Stimulated activated CD4-positive, alpha-beta T cell treated with anti-CD3 and anti-CD28 coated beads, Interleukin-4, amount 100 ng/mL, for 1 hour (primary cell): Measurements from ENCODE around the gene TBX19.

Experiments
- DNase-seq: peaks from one replicate; pipeline ENCODE4 v3.0.0-alpha.2; 2020

Gene TBX19

DNA sequence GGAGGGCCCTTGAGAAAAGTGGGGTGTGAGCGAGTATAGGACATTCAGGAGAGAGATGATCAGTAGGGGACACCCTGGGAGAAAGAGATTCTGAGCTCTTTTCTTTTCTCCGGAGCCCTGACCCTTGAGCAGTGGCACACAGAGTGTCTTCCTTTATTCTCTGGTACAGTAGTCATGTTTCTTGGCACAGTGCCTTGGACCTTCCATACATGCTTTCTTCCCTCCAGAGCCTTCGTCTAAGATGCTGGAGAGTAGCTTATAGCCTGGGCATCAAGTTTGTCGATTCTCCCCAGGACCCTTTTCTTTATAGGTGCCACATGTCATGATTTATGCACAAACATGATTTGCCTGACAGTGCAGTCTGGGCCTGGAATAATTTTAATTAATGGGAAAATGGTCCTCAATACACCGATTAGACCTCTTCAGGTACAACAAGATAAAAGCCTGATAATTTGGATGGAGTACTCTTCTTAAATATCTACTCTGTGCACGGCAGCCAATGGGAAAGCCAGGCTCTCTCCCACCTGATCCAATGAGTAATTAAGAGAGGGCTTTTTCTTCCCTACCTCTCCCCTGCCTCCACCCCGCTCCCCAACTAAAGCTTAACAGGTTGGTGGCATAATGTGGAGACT is at the start of gene TBX19:
Gene TBX19 (plus strand): TSS at position 582 of the 632 bp plus-strand sequence. CDS start 214 bp downstream, outside the sequence.
- DNase-seq: no peak

DNA sequence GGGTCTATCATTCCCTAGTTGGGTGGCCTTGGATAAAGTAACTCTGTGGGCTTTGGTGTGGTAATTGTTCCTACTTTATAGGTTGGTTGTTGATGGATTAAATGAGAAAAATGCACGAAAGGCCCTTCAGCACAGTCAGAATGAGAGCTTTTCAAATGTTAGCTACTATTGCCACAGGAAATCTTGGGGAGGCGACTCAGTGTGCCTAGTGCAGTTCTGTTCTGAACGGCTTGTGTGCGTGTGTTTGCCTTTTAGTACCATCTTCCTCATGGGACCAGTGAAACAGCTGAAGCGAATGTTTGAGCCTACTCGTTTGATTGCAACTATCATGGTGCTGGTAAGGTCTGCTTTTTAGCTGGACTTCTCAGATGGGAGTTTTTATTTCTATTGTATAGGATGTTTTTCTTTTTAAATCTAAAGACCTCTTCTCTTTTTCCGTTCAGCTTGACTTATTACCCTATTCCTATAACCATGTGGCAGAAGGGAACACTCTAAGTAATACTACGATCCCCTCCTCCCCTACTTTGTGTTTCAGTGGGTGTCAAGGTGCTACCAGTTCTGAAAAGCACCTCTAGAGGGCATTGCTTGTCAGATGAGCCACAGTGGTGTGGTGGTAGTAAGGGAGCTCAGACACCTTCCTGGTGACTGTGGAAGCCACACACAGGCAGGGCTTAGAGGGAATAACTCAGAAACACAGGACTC is 45.7 kb upstream of the TBX19 start:
- no peak for DNase-seq

DNA sequence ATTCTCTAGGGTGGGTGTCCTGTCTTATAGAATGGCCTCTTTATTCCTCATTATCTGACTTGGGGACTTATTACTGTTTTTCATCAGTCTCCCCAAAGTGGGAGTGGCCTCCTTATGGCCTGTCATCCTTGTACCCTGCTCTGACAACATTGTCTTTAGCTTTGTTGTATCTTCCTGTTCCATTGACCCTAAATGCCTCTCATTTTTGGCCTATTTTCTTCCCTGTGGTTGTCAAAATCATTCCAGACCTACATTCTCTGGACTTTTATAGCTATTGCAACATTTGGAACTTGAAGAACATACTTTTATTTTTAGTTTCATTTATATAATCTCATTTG is 45.2 kb upstream of the TBX19 start:
- DNase-seq: no peak

DNA sequence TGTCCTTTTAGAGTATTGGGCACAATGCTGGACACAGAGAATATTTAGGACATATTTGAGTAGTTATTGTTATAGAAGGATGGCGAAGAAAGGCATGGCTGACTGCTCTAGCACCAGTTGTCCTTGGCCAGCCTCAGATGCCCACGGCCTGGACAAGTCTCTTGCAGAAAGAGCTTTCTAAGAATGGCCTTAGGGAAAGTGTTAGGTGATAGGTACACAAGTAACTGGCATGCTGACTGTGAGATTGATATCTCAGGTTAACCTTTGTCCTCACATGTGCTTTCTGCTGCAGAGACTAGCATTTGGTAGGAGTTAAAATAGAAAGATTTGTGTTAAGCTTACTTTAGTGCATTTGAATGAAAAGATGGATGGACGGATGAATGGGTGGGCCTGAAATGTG is 44.7 kb upstream of the TBX19 start:
- DNase-seq: no peak

DNA sequence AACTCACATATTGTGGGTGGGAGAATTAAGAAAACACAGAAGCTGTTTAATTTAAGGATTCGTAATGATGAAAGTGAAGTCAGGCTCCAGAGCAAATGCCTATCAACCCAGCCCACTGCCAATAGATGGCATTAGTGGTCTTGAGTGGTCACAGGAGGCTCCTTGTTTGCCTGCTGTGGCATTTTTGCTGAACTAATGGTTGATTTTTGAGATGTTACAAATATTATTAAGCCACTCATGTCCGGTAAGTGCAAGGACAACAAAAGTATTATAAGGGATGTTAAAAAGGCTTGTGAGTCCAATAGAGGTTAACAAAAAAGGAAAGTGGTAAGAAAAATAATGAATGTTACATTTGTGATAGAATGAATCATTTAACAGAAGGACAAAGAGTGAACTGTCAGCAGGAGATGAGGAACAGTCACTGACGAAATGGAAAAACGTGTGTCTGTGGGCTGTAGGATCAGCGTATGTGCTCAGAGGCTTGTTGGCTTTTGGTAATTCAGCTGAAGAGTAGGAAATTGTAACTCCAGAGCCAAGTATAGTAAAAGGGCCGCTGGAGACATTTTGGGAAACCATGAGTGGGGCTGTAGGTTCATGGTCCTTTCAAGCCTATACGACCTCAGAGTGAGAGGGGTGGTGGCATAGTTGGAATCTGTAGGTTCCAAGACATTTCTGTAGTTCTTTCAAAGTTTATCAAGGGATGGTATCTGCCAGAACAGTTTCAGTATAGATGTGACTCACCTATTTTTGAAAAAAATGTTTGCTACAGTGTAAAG is 43.7 kb upstream of the TBX19 start:
- DNase-seq: no peak

DNA sequence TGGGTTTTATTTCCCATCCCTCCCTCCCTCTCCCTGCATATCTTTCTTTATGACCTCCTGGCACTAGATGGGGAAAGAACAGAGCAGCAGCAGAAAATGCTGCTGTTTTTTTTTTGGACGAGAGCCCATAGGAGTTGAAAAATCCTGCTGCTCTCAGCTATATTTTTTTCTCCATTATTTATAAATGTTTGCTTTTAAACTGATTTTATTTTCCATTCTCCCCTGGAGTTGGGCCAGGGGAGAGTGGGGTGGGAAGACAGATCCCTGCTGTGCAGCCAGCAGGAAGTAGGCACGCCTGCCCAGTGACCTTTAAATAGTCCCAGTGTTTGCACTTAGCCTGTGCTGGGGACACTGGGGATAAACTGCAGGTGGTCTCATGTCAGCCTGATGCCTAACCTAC is 37.5 kb upstream of the TBX19 start:
- DNase-seq: no peak

DNA sequence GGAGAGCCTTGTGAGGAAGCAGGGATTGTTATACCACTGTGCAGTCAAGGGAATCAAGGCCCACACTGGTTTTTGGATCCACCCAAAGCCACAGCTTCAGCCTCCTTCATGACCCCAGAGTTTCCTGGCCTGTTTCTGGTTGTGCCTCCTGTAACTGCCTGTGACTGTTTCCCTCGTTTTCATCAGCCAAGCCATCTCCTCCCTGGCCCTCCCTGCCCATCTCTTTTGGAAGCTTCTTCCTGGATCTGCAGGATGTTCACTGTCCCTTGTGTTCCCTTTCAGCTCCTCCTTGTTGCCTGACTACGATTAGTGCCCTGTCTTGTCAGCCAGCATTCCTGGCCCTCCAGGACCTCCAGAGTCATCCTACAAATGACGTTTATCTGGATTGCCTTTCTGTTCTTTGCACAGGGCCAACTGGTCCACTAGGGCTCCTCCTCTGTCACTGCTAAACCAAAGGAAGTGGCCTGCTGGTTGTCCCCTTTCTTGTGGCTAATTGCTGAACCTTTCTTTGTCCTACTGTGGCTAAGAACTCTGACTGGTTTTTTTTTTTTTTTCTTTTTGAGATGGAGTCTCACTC is 37.0 kb upstream of the TBX19 start:
- no peak for DNase-seq

DNA sequence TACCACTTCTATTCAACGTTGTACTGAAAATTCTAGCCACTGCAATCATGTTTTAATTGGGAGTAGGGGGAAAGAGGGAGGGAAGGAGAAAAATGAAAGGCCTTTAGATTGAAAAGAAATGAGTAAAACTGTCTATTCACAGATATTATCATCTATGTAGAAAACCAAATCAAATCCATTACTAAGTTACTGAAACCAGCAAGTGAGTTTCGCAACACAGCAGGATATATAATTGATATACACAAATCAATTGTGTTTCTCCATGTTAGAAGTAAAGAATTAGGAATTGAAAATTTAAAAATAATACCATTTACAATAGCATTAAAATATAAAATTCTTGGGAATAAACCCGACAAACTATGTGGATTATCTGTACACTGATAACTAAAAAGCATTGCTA is 35.6 kb upstream of the TBX19 start:
- DNase-seq: no peak

DNA sequence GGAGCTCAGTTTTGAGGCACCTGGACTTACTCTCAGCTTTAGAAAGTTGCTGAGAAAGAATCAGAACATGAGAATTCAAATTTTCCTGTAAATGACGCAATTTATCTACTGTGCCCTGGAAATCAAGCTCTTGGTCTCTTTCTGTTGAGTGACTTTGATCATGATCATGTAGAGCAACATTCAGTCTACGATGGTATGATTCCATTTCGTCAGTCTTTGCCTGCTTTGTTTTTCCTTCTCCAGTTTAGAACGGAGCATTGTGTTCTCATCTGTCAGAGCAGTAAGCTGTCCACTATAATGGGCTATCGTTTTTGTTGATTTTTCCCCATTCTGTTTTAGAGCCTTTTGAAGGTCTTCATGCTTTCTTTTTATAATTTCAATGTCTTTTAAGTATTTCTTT is 34.2 kb upstream of the TBX19 start:
- DNase-seq: no peak

DNA sequence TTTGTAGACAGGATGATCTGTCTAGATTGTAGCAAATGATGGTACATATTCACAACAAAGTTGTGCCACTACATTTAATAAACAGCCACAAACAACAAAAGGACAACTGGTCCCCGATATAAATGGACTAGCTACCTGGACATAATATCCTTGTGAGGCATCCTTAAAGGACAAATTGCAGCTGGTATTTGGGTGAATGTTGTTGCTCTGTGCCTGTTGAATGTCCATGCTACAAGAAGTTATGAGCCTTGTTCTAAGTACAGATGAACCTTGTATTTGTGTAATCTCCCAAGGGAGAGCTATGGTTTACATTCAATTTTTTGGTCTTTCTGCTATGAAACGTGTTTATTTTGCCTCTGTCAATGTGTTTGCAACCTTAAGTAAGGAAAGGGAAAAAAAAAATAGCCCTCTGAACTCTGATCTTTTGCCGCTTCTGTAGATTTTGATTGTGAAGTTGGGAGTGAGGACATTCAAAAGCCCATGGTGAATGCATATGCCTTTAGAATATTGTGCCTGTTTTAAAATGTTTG is 28.4 kb upstream of the TBX19 start:
- DNase-seq: no peak

DNA sequence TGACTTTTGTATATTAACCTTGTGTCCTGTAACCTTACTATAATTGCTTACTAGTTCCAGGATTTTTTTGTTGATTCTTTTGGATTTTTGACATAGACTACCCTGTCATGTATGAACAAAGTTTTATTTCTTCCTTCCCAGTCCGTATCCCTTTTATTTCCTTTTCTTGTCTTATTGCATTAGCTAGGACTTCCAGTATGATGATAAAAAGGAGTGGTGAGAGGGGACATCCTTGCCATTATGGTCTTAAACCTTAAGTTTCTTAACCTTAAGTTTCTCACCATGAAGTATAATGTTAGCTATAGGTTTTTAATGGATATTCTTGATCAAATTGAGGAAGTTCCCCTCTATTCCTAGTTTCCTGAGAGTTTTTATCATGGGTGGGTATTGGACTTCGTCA is 24.5 kb upstream of the TBX19 start:
- no peak for DNase-seq

DNA sequence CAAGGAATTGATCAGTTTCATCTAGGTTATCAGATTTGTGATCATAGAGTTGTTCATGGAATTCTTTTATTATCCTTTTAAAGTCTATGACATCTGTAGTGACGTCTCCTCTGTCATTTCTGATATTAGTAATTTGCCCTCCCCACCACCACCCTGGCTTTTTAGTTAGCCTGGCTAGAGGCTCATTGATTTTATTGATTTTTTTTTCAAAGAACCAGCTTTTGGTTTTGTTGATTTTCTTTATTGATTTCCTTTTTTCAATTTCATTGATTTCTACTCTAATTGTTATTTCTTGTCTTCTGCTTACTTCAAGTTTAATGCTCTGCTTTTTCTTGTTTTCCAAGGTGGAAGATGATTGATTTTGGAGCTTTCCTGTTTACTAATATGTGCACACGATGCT is 23.3 kb upstream of the TBX19 start:
- no peak for DNase-seq

DNA sequence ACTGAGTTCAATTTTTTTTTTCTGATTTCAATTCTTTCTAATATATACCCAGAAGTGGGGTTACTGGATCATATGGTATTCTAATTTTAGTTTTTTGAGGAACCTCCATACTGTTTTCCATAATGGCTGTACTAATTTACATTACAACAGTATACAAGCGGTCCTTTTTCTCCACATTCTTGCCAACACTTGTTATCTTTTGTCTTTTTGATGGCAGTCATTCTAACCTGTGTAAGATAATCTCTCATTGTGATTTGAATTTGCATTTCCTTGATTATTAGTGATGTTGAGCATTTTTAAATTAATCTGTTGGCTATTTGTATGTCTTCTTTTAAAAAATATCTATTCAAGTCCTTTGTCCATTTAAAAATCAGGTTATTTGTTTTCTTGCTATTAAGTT is 21.1 kb upstream of the TBX19 start:
- no peak for DNase-seq

DNA sequence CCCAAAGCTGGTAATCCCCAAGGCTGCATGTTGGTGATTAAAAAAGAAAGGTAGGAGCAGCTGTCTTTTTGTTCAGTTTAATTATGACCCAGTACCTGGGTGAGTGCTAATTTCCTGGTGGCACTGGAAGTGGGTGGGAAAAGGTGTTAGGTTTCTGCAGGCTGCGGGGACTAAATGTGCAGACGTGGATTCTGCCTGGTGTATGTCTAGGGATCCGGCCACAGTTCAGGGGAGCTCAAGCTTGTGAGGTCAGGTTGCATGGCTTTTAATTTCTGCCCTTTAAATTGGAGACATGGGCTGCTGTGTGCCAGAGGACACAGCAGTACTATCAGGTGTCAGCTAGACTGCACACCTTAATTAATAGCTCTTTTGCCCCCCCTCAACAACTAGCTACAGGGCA is 20.3 kb upstream of the TBX19 start:
- no peak for DNase-seq

DNA sequence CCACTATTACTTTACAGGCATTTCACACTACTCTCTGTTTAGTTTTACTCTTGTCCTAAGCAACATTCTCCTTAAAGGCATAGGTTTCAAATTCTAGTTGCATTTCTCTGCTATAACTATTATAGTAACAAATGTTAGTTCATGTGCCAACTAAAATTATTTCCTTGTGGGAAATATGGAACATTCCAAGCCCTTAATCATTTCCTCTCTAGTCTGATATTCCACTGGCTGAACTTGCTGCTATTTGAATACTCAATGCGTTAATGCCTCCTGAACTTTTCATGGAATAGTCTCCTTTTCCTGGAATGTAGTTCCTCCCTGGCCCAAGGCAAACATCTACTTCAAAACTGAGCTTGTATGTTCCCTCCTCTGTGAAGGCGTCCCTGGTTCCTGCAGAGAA is 19.3 kb upstream of the TBX19 start:
- no peak for DNase-seq

DNA sequence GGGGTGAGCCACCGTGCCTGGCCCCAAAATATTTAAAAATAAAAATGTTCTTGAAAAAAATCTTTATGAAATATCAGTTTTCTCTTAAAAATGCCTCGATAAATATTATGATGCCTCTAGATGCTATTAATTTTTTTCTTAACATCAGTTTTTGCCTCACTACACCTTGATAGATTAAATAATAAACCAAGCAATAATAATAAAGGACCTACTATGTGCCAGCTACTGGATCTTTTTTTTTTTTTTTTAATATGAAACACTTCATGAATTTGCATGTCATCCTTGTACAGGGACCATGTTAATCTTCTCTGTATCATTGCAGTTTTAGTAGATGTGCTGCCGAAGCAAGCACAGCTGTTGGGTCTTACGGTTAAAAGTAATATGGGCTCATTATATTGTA is 17.5 kb upstream of the TBX19 start:
- DNase-seq: no peak

DNA sequence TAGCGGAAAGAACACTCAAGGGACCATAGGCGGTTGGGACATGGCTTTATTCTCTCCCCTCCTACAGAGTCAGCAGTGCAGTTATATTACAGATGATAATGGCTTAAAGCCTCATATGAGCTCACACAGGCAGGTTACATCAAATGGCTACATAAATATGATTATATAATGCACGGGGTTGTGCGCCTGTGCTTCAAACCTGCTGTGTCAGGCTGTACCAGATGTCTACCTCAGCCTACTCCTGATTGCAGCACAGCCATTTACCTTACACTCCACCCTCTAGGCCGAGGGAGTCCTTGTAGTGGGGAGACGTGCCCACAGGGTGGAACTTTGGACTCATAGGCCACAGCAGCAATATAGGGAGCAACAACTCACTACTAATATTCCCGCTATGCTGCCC is 16.4 kb upstream of the TBX19 start:
- no peak for DNase-seq

DNA sequence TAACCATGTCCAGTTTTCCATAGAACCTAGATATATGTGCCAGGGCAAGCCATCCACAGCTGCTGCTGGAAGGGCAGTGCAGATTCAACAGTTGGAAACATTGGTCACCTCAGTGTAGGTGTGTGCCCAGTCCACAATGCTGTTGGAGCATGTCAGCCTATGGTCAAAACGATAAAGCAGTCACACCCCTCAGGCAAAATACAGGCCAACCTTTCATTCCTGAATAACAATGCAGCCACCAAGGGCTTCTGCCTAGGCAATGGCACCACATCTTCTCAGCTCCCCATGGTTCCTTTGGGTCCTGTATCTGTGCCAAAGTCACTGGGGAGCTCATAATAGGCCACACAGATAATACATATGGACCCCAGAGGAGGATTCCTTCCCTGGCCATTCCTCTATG is 15.1 kb upstream of the TBX19 start:
- DNase-seq: no peak

DNA sequence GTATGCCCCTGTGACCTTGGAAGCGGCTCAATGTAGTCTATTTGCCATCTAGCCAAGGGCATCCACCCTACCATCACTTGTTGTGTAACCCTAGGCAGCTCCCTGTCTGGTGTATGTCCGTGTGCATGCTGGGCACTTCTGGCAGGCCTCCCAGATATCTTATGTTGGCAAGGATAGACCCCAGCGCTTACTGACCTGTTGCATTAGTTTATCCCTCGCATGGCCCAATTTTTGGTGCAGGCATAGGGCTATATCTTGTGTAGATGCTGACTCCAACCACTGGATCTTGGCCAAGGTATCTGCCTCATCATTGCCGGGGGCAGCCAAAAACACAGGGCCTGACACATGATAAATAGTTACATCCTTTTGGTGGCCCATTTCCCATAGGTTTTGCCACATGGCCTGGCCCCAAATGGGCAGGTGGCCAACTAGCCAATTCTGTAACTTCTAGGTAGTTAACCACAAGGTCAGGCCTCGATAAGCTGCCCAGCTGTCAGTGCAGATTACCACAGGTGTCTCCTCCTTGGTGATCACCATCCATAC is 14.0 kb upstream of the TBX19 start:
- DNase-seq: no peak

DNA sequence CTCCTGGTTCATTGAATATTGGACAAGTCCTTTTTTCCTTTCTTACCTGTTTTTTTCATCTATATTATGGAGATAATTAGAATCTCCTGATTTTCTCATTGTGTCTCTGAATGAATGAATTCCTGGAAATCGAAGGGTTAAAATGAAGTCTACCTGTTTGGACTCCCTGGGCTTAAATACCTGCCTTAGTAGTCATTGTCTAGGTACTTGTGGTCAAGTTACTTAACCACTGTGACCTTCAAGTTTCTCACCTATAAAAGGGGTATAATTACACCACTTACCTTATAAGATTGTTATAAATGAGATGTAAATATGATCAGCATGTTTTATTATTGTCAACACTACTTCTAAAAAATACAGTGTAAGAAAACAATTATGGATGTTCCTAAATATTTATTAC is 9.0 kb upstream of the TBX19 start:
- DNase-seq: no peak

DNA sequence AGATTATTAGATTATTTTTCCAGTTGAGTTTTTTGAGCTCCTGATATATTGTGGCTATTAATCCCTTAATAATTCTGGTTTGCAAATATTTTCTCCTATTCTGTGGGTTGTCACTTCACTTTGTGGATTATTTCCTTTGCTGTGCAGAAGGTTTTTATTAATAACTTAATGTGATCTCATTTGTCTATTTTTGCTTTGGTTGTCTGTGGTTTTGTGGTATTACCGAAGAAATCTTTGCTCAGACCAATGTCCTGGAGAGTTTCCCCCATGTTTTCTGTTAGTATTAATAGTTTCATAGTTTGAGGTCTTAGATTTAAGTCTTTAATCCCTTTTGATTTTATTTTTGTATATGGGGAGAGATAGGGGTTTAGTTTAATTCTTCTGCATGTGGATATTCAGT is 7.1 kb upstream of the TBX19 start:
- no peak for DNase-seq

DNA sequence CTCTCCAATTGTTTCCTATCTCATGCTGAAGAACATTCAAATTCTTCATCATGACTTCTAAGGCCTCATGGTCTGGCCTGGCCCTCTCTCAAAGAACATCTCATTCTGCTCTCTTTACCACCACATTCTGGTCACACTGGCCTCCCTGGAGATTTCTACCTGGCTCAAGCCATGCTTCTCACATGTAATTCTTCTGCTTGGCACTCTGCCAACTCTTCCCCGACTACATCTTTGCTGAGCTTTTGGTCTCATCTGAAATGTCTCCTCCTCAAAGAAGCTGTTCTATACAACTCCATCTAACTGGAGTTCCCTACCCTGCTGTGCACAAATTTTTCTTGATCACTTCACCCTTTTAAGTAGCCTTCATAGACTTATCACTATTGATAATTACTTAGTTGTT is 1.4 kb upstream of the TBX19 start:
- no peak for DNase-seq

DNA sequence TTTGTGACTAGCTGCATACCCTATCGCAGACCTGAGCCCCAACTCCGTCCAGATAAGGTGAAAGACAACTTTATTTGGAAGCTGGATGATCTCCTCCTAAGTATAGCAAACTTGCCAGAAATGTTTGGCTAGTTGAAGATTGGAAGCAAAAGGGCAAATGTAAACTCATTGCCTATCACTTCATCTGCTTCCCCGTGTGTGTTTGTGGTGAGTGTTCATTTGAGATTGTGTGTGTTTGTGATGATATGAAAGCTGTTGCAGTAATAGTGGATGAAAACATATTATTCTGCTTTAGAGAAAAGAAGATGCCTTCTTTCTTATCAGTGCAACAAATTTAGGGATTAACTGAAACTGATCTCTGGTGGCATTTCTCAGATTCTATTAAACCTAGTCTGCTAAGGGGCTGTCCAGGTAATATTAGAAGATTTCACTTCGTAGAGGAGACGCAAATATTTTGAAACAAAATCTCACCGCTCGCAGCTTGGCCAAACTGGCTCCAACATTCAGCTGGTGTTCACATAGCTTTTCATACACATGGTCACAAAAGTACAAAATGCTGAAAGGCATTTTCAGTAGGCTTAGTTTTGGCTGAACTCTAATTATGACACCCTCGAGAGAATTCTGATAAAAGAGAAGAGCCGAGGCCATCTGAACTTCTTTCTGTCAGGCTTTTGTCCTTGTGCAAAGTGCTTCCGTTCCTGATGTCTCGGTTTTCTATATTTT is 1.1 kb downstream of the TBX19 start:
- DNase-seq: no peak
